Measurements from ENCODE around the gene KCNG2.

Gene KCNG2

DNA sequence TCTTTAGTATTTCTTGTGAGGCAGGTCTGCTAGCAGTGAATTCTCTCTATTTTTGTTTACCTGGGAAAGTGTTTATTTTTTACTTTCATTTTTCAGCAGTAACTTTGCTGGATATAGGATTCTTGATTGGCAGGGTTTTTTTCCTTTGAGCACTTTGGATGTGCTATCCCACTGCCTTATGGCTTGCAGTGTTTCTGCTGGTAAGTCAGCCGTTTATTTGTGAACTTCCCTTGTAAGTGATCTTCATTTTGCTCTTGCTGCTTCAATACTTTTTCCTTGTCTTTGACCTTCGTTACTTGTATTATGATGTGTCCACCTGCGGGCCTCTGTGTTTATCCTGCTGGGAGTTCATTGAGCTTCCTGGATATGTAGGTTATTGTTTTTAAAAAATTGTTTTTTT lies 99.0 kb downstream of the KCNG2 start:
- DNase-seq = no peak

DNA sequence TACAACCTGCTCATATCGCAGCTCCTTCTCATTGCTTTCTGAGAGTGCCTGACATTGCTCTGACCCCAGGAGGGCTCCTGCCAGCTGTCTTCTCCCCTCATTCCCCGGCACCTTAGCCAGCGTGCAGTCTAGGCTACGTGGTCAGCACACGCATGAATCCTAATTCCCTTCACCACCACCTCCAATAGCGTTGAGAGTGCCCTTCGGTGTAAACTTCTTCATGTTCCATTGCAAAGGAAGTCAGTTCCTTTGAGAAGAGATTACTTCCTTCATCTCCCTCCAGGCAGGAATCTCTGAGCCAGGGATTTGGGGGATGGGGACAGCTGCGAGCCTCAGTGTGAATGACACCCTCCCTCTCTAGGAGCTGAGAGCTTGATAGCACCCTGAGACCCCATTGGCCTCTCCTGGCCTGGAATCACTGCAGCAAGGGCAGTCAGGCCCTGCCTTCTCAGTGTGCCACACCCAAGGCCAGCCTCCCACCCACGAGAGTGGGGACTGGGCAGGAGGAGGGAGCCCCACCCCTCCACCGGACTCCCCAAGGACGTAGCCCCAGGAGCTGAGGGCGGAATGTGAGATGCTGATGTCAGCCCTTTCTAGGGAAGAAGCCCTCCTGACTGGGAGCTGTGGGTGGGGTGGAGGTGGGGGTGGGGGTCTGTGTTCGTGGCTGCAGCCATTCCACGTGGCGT lies 100.3 kb downstream of the KCNG2 start:
- DNase-seq = no peak

DNA sequence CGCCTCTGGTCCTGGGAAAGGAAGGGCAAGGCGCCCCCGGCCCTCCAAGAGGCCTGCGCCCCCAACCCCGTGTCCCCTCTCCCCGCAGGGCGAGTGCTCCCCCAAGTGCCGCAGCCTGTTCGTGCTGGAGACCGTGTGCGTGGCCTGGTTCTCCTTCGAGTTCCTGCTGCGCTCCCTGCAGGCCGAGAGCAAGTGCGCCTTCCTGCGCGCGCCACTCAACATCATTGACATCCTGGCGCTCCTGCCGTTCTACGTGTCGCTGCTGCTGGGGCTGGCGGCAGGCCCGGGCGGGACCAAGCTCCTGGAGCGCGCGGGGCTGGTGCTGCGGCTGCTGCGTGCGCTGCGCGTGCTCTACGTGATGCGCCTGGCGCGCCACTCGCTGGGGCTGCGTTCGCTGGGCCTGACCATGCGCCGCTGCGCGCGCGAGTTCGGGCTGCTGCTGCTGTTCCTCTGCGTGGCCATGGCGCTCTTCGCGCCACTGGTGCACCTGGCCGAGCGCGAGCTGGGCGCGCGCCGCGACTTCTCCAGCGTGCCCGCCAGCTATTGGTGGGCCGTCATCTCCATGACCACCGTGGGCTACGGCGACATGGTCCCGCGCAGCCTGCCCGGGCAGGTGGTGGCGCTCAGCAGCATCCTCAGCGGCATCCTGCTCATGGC lies 101.3 kb downstream of the KCNG2 start:
- no peak for DNase-seq

DNA sequence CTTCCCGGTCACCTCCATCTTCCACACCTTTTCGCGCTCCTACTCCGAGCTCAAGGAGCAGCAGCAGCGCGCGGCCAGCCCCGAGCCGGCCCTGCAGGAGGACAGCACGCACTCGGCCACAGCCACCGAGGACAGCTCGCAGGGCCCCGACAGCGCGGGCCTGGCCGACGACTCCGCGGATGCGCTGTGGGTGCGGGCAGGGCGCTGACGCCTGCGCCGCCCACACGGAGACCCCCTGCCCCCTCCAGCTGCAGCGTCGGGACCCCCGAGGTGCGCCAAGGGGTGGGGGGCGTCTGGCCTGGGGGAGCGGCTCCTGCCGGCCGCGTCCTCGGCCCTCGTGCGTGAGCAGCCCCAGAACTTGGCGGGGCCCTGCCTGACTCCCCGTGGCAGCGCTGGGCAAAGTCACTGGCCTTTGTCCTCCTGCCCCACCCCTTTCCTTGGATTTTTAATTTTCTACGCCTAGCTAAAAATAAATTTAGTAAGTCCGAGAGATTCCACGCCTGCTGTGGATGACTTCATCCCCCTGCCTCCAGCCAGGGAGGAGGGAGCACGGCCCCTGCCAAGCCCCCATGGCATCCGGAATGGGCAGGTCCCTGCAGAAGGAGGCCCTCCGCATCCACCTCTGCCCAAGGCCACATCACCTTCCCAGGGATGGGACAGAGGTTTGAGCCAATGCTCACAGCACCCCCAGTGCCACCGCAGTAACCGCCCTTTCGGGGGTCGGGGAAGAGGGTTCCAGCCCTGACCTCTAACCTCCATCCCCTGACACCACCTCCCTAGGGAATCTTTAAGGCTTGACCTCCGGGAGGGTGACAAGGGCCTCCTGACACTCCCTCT lies 102.1 kb downstream of the KCNG2 start:
- DNase-seq = no peak

DNA sequence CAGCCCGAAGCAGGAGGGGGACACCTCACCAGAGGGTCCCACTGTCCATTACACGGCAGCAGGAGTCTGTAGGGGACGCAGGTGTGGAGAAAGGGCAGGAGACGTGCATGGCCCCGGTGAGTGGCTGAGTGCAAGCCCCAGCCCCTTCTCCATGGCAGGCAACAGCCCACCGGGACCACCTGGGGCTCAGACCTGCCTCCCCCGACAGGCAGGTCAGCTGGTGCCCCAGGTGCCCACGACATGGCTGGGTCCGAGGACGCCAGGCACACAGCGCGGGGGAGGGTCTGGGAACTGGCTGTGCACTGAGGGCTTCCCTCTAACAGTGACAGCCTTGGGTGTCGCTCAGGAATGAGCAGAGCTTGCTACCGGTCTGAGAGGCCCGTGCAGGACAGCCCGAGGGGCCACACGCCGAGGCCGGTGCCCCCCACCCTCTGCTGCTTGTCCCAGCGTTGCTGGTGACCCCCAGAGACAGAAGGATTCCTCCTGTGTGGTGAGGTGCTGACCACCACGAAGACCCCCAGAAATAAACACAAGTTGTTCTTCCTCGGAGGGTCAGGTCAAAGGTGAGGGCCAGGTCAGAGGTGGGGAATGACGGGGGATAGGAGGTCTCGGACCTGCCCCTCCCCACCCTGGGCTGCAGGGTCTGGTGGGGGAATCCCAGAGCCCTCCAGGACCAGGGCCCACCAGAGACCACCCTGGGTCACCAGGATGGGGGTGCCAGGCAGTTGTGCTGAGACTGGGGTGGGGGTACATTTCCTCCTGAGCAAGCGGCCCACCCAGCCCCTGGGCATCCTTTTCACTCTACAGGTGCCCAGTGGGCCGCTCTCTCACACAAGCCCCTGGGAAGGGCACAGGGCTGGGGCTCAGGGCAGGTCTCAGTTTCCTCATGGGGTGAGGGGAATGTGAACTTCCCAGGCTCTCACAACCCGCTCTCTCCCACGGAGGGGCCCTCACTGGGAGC lies 103.2 kb downstream of the KCNG2 start:
- no peak for DNase-seq

DNA sequence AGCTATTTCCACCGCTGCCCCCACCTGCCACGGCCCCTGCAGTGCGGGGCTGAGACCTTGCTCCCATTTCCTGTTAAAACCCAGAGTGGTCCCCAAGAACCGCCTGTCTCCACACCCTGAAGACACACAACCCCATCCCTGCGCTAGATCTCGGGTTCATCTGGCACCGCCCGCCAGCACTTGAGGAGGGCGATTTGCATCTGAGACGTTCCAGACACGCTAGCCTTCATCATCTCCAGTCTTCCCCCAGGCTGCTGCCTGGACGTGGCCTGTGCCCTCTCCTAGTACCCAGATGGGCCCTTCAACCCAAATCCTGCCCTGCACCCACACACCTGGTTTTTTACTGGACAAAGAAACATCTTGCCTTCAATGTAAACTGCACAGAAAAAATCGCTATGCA lies 103.9 kb downstream of the KCNG2 start:
- DNase-seq = no peak

DNA sequence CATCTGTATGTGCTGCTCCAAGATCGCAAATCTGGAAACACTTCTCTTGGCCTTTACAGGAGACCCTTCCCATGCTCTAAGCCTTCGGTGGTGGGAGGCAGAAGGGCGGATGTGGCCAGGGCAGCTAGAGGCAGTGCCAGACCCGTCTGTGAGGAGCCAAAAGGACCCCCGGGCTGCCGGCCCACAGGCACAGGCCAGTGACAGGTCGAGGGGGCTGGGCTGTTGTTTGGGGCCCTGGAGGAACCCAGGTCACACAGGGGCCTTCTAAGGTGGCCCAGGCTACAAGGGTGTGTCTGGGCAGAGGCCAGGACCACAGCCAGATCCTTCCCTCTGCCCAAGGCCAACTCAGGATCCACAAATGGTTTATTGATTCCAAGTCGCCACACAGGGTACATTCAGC lies 104.3 kb downstream of the KCNG2 start:
- no peak for DNase-seq

DNA sequence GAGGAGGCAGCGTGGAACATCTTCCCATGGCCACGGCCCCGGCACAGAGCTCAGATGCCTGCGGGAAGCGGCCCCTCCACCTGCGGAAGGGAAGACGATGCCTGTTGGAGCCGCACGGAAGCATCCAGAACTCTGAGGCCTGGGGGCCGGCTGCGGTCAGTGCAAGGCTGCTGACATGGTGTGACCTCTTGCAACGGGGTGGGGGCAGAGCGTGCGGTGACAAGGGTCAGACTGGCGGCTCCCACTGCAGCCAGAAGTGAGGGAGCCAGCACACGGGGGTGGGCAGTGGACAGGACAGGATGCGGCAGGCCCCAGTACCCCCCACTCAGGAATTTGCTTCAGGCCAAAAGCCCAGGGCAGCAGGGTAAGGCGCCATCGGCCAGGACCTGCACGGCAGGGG lies 104.9 kb downstream of the KCNG2 start:
- DNase-seq = no peak

DNA sequence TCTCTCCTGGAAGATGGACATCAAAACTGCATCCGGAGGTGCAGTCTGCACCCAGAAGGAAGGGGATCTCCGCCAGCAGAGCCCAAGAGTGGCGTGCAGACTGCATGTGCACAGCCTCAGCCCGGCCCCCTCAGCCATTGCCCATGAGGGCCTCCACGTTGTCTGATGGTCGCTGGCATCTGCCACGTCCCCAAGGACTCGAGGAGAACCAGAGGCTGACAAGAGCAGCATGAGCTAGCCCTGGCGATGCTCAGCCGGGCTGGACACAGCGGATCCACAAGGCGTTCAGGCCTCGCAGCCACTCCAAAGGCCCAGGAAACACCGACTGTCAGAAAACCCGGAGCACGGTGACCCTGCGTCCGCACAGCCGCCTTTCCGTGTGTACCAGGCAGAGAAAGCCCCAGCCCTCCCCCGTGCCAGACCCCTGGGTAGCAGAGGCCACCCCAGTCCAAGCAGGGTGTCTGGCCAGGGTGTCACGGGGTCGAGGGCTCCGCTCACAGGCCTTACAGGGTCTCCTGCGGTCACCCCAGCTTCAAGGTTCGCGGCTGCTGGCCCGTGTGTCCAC lies 105.4 kb downstream of the KCNG2 start:
- DNase-seq = no peak

DNA sequence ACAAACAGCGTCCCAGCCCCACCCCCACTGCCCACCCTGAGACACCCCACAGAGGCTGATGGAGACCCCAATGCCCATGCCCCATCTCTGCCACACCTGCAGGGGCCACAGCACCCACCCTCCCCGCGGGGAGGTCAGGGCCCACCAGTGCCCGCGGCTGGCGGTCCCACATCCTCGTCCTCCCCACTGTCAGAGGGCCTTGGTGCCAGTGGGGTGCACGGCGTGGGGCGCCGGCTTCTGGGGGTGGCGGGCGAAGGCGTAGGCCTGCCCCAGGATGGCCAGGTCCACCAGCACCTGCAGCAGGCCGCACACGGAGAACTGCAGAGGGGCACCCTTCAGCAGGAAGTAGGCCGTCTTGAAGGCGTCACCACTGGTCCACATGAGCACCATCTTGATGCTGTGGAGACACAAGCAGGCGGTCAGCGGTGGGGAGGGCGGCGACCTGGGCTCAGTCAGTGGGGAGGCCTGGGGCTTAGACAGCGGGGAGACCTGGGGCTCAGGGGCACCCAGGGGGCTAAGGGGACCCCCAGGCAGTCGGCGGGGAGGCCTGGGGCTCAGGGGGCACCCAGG lies 106.1 kb downstream of the KCNG2 start:
- no peak for DNase-seq

DNA sequence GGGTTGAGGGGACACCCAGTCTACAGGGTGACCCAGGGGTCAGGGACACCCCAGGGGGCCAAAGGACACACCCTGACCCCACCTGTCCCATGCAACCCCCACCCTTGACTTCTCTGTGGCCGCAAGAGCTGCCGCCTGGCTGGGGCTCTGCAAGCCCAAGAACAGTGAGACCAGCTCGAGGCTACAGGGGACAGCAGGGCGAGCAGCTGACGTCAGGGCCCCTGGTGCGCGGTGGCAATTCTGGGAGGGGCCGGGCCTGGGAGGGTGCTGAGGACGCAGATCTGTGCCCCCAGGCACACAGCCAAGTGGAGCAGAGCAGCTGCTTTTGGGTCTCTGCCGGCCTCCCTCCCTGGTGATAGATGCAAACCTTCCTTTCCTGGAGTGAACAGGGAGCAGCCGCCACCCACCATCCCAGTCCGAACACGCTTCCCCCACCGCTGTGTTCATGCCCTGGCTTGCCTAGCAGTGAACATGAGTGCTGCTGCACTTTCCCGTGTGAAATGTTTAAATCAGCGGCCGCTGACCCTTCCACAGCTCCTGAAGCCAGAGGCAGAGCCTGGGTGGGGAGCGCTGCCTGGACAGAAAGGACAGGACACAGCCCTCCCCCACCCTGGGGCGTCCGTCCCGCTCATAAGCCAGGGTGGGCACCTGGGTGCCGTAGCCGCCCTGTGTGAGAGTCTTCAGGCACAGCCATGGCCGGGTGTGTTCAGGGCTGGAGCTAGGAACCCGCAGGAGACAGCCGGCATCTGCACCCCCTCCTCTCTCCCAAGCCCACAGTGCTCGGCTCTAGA lies 106.8 kb downstream of the KCNG2 start:
- no peak for DNase-seq

DNA sequence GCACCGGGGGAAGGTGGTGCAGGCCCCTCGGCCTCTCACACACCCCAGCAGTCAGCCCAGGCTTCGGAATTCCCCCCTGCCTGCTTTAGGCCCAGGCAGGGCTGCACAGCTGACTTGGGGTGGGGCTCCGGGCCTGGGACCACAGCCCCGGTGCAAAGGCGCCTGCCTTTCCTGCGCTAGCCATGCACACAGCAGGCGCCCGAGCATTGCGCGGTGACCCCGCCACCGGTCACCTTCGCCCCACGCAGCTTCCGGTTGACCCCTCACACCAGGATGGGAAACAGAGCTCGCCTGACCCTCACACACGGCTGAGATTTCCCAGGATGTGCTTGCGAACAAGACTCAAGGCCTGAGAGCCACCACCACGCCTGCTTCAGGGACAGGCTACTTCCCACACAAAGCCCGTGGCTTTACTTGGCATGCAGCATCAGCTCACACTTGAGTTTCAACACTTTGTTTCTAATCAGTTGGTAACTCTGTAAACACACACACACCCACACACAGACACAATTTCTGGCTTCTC lies 107.7 kb downstream of the KCNG2 start:
- DNase-seq = no peak

DNA sequence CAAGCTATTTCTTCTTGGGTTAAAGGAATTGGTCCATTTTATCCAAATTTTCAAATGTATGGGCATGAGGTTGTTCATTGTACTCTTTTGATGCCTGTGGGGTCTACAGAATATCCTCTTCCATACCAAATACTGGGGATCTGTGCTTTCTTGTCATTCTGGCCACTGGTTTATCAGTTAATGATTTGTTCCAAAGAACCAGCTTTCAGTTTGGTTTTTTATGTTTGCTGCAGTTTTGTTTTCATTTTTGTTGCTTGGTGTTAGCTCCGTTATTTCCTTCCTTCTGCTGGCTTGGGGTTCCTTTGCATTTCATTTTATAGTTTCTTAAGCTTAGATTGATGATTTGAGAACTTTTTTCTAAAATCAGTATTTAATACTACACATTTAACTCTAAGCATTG lies 108.3 kb downstream of the KCNG2 start:
- DNase-seq = no peak

DNA sequence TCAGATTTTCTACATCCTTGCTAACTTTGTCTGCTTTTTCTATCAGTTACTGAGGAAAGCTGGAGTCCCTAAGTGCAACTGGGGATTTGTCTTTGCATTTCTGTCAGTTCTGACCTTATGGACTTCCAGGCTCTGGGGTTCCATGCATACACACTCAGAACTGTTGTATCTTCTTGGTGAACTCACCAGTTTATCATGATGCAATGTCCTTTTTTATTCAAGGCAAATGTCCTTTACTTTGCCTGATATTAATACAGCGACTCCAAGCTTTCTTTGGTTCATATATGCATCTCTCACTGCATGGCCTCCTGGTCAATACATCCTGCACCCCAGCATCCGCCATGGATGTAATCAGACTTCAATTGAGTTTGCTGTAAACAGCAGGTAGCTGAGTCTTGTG lies 109.0 kb downstream of the KCNG2 start:
- no peak for DNase-seq

DNA sequence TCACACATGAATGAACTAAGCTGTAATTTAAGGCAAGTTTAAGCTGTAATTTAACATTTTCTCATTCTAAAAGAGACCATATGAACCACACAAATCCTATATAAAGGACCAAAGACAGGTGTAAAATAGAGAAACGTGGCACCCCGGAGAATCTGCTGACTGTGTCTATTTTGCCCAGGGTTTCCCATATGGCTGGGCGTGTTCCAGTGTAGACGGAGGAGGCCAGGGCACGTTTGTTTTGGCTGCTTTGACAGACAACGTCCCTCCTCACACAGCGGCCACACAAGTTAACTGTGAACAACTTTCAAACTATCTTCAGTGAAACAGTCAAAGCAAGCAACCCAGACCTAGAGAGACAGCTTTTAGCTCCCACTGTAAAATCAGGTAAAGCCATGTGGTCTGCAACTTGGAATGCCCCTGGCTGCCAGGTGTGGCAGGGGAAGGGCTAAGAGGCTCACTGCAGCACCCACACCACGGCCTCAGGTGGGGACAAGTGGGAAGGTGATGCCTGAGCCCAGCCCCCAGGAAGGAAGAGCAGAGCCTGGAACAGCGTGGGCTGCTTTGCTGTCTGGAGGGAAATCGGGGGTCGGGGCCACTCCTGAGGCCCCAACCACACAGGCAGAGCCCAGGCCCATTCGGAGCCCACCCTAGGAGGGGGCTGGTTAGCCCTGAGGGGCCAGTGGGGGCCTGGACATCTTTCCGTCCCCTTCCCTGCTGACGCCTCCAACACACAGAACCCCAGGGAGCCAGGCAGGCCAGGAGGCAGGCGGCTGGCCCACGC lies 113.0 kb downstream of the KCNG2 start:
- no peak for DNase-seq

DNA sequence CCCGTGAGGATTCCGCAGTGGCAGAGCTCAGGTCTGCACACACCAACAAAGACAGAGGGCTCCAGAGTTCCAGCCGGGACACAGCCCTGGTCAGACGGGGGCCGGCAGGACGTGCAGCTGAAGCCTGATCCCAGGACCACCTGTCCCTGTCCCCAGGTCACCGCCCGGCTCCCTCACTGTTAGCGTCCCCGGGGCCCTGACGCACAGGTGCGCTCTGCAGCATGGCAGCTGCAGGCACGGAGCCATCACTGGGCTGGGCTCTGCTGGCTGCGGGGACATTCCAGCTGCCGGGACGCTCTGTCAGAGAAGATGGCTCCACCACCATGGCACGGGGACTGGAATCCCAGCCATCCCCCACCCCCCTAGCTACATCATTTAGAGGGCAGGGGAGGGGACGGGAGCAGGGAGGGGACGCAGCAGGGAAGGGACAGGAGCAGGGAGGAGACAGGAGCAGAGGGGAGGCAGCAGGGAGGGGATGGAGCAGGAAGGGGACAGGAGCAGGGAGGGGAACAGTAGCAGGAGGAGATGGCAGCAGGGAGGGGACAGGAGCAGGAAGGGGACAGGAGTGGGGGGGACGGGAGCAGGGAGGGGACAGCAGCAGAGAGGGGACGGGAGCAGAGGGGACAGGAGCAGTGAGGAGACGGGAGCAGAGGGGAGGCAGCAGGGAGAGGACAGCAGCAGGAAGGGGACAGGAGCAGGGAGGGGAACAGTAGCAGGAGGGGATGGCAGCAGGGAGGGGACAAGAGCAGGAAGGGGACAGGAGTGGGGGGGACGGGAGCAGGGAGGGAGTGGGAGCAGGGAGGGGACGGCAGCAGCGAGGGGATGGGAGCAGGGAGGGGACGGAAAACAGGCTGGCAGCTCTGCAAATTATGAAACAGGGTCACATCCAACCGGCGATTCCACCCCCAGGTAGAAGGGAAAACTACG lies 113.9 kb downstream of the KCNG2 start:
- DNase-seq = no peak

DNA sequence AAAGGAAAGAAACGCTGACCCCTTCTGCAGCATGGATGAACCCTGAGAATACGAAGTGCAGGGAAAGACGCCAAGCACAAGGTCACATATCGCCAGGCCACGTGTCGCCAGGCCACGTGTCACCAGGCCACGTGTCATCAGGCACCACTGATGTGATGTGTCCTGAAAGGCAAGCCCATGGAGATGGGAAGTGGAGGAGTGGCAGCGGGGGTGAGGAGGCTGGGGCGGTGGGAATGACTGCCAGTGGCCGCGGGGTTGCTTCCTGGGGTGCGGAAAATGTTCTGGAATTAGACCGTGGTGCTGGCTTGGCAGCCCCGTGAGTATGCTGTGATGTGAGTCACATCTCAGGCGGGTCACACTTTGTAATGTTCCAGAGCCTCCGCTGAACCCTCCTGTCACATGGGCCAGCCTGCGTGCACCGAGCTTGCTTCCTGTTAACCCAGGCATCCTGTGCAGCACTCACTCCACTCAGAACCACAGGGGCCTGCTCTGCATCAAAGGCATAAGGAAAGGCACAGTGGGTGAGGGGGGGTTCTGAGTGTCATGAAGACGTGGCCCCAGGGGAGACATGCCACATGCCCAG lies 114.8 kb downstream of the KCNG2 start:
- no peak for DNase-seq

DNA sequence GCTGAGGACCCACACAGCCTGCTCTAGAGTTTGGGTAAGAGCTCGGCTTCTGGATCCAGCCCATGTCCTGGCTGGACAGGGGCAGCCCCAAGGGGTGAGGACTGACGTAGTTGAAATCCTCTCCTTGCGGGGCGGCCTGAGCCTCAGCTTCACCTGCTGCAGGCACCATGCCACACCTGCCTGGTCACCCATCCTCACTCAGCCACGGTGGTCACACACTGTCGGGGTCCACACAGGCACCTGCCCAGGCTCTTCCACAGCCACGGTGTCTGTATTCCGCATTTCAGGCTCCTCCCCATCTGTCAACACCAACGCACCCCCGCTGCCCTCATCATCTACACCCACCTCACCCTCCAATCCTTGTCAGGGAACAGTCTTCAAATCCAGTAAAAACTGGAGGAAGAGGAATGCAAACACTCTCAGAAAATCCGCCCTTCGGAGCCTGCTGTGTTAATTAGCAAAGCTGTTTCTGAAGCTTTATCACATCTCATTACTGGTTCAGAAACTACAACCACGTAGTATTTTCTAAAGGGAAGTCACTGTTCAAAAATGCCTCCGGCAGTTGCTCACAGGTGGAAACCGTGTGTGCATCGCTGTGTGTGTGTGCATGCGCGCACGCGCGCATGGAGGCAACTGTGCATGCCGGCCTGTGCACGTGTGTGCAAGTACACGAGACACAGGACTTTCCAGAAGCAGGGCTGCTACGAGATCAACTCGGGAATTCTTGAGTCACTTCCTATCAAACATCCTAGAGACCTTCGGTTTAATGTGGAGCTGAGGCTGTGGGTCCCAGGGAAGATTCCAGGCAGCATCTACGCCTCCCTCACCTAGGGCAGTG lies 115.5 kb downstream of the KCNG2 start:
- DNase-seq = no peak
